SK-N-MC (cell line): ENCODE measurements around the gene C1GALT1C1.
"Not testable (repeated sequence)": the region's sequence is repeated elsewhere in the genome, so short reads cannot be mapped to it uniquely, and the experiment has no call there.

ENCODE experiments used
- DNase-seq: peaks from one replicate; pipeline ENCODE4 v3.0.0-alpha.2; 2011; ENCODE audit warnings: low read depth, low spot score
- H3K27ac ChIP-seq: fragments of 200-600 bp; sonication (generic); 2 replicates; pipeline ENCODE4 v1.5.1; 2016; ENCODE audit warnings: mixed run types
- H3K36me3 ChIP-seq: fragments of 200-600 bp; sonication (generic); 2 replicates; pipeline ENCODE4 v1.6.1; 2017; ENCODE audit warnings: antibody characterized with exemption, low read length, mixed read lengths; ENCODE audit not compliant: insufficient read depth
- H3K4me3 ChIP-seq: fragments of 200-600 bp; sonication (generic); 2 replicates; pipeline ENCODE4 v1.5.1; 2016
- H3K9ac ChIP-seq: fragments of 200-600 bp; sonication (generic); 2 replicates; pipeline ENCODE4 v1.8.0; 2017; ENCODE audit warnings: mixed run types, mixed read lengths; ENCODE audit not compliant: insufficient read length
- H3K9me3 ChIP-seq: fragments of 200-600 bp; sonication (generic); 2 replicates; pipeline ENCODE4 v1.6.1; 2017; ENCODE audit warnings: low read depth, mild to moderate bottlenecking, antibody characterized with exemption, low read length, moderate library complexity, mixed read lengths
- EZH2 ChIP-seq: fragments of 200-600 bp; sonication (generic); IDR thresholded peaks from one replicate; pipeline ENCODE4 v1.6.1; 2017; ENCODE audit warnings: antibody characterized with exemption
- FOXP2 ChIP-seq: optimal IDR thresholded peaks from 2 replicates; pipeline ENCODE3; 2011; ENCODE audit warnings: mild to moderate bottlenecking, moderate library complexity; ENCODE audit not compliant: insufficient read depth; ENCODE audit errors: extremely low read length, control extremely low read depth
- POLR2AphosphoS5 ChIP-seq: IDR thresholded peaks from 2 replicates; pipeline ENCODE4 v1.6.1; 2012; ENCODE audit warnings: mild to moderate bottlenecking, low read depth, low read length, borderline replicate concordance

Gene C1GALT1C1

GRCh38 chrX:120629667-120630537 is at the start of gene C1GALT1C1:
Gene C1GALT1C1, minus strand, starts transcription at chrX:120630054. Its CDS starts 2,888 bp downstream, at chrX:120627166.
- no peaks in the 10 kb centered on the region for H3K9me3 ChIP-seq
- peak within 1 kb of the TSS; percentile 75 for H3K9ac ChIP-seq
- H3K4me3 ChIP-seq = peak within 1 kb of the TSS; percentile 78
- 0 out of 2 replicates have a peak, but pooled peaks cover 2% of the 10 kb centered on the region for H3K36me3 ChIP-seq
- TF ChIP-seq POLR2AphosphoS5 = peak; percentile 77
- no peak for TF ChIP-seq EZH2
- no peak for TF ChIP-seq FOXP2
- peak within 1 kb of the TSS; percentile 60 for H3K27ac ChIP-seq
- DNase-seq = peak; percentile 53

GRCh38 chrX:120677004-120677652 is 47.3 kb upstream of the C1GALT1C1 start:
- H3K27ac ChIP-seq = no peak overlapping the region
- no peaks in the 10 kb centered on the region for H3K36me3 ChIP-seq
- DNase-seq = no peak
- TF ChIP-seq EZH2 (no peak), FOXP2 (no peak), POLR2AphosphoS5 (no peak)
- H3K4me3 ChIP-seq = no peak overlapping the region
- no peaks in the 10 kb centered on the region for H3K9me3 ChIP-seq
- no peak overlapping the region for H3K9ac ChIP-seq

GRCh38 chrX:120672841-120673530 is 43.1 kb upstream of the C1GALT1C1 start:
- no peak for TF ChIP-seq EZH2
- no peak for TF ChIP-seq FOXP2
- no peak overlapping the region for H3K9ac ChIP-seq
- DNase-seq = no peak
- H3K27ac ChIP-seq = no peak overlapping the region
- no peaks in the 10 kb centered on the region for H3K9me3 ChIP-seq
- H3K36me3 ChIP-seq = no peaks in the 10 kb centered on the region
- no peak overlapping the region for H3K4me3 ChIP-seq

GRCh38 chrX:120672389-120672788 is 42.5 kb upstream of the C1GALT1C1 start:
- Histone ChIP-seq H3K9me3 (no peaks in the 10 kb centered on the region), H3K4me3 (no peak overlapping the region), H3K9ac (no peak overlapping the region), H3K27ac (no peak overlapping the region), H3K36me3 (no peaks in the 10 kb centered on the region)
- no peak for DNase-seq
- no peak for TF ChIP-seq POLR2AphosphoS5
- no peak for TF ChIP-seq FOXP2
- TF ChIP-seq EZH2 = no peak

- Histone ChIP-seq H3K9me3 (no peaks in the 10 kb centered on the region), H3K27ac (no peak overlapping the region), H3K9ac (no peak overlapping the region), H3K36me3 (no peaks in the 10 kb centered on the region), H3K4me3 (no peak overlapping the region)
- TF ChIP-seq EZH2 = no peak
- TF ChIP-seq FOXP2 = no peak
- no peak for TF ChIP-seq POLR2AphosphoS5
- DNase-seq = no peak
Observed at GRCh38 chrX:120671963-120672362, 42.1 kb upstream of the C1GALT1C1 start.

- Histone ChIP-seq H3K36me3 (no peaks in the 10 kb centered on the region), H3K9ac (no peak overlapping the region), H3K27ac (no peak overlapping the region), H3K4me3 (no peak overlapping the region), H3K9me3 (no peaks in the 10 kb centered on the region)
- no peak for TF ChIP-seq FOXP2
- TF ChIP-seq POLR2AphosphoS5 = no peak
- no peak for TF ChIP-seq EZH2
- DNase-seq = no peak
Observed at GRCh38 chrX:120668357-120668756, 38.5 kb upstream of the C1GALT1C1 start.

GRCh38 chrX:120664535-120664934 is 34.7 kb upstream of the C1GALT1C1 start:
- H3K36me3 ChIP-seq, H3K4me3 ChIP-seq, H3K9ac ChIP-seq, DNase-seq, H3K27ac ChIP-seq, H3K9me3 ChIP-seq: not testable (repeated sequence)

GRCh38 chrX:120664081-120664480 is 34.2 kb upstream of the C1GALT1C1 start:
- no peak for DNase-seq
- TF ChIP-seq FOXP2 (no peak), POLR2AphosphoS5 (no peak)
- H3K4me3 ChIP-seq = no peak overlapping the region
- H3K9ac ChIP-seq = no peak overlapping the region
- no peaks in the 10 kb centered on the region for H3K36me3 ChIP-seq
- H3K9me3 ChIP-seq = no peaks in the 10 kb centered on the region
- H3K27ac ChIP-seq = no peak overlapping the region
